HepG2 (cell line): ENCODE results near the gene PGPEP1. TPM values are rescaled to one million over a fixed set of nuclear protein-coding genes. Genes with fewer than 3 reads are reported as not detected.

Experiments used
- BRD4 ChIP-seq: sonication (generic); formaldehyde crosslinking; IDR thresholded peaks from 2 replicates; pipeline ENCODE4 v1.4.0; 2020; ENCODE audit warnings: missing genetic modification reagents
- EED ChIP-seq: sonication (generic); formaldehyde crosslinking; IDR thresholded peaks from 2 replicates; pipeline ENCODE4 v1.5.0; 2020; ENCODE audit warnings: mild to moderate bottlenecking, missing genetic modification reagents
- HOXA3 ChIP-seq: sonication (generic); formaldehyde crosslinking; IDR thresholded peaks from 2 replicates; pipeline ENCODE4 v1.5.0; 2020; ENCODE audit warnings: missing genetic modification reagents
- KMT2B ChIP-seq: IDR thresholded peaks from 2 replicates; pipeline ENCODE4 v1.6.1; 2016; ENCODE audit warnings: missing genetic modification reagents, missing compliant biosample characterization
- NFATC3 ChIP-seq: sonication (generic); formaldehyde crosslinking; IDR thresholded peaks from 2 replicates; pipeline ENCODE4 v1.5.1; 2020; ENCODE audit warnings: mild to moderate bottlenecking, missing genetic modification reagents
- NR2F2 ChIP-seq: IDR thresholded peaks from 2 replicates; pipeline ENCODE4 v1.6.1; 2012; ENCODE audit warnings: low read depth, inconsistent platforms, borderline replicate concordance
- RFX1 ChIP-seq: fragments of 450-650 bp; IDR thresholded peaks from 2 replicates; pipeline ENCODE4 v1.6.1; 2017
- SKI ChIP-seq: fragments of 450-650 bp; IDR thresholded peaks from one replicate; pipeline ENCODE4 v1.6.1; 2018; ENCODE audit warnings: mild to moderate bottlenecking; ENCODE audit not compliant: partially characterized antibody
- ZNF879 ChIP-seq: sonication (generic); formaldehyde crosslinking; IDR thresholded peaks from 2 replicates; pipeline ENCODE4 v1.8.1; 2023; ENCODE audit warnings: missing genetic modification reagents
- ZSCAN21 ChIP-seq: sonication (generic); formaldehyde crosslinking; IDR thresholded peaks from 2 replicates; pipeline ENCODE4 v1.8.0; 2022; ENCODE audit warnings: mild to moderate bottlenecking, missing genetic modification reagents, moderate library complexity, borderline replicate concordance
- polyA plus RNA-seq, 8 experiments: library from polyadenylated mRNA; depleted of rRNA in 3 of 8; stranded (reverse) in 7 of 8; unstranded in 1 of 8; fragments of >200 nt; fragmentation: Illumina TruSeq in 4 of 8; extraction: Trizol in 4 of 8; gene quantifications; 2 replicates each; pipeline versions ENCODE4 v1.2.1 to v1.2.3, GENCODE V29; 2011 to 2016; ENCODE audit warnings: low read depth in 4 of 8, missing spikeins in 1 of 8, mixed read lengths in 1 of 8; ENCODE audit not compliant: insufficient read depth in 1 of 8
- total RNA-seq, 5 experiments: library from RNA; depleted of rRNA; stranded (reverse); fragments of >200 nt; fragmentation: Illumina TruSeq; extraction: Trizol; gene quantifications; 2 replicates each; pipeline ENCODE4 v1.2.3, GENCODE V29; 2016; ENCODE audit warnings: low read depth in 1 of 5
- TF ChIP-seq, protein P1 (sequence below): sonication (generic); formaldehyde crosslinking; conservative IDR thresholded peaks from 2 replicates; pipeline ENCODE4 v1.5.0; 2020; ENCODE audit warnings: missing genetic modification reagents
- TF ChIP-seq, protein P2 (sequence below): sonication (generic); formaldehyde crosslinking; IDR thresholded peaks from 2 replicates; pipeline ENCODE4 v1.4.0; 2020; ENCODE audit warnings: missing genetic modification reagents, low read depth, mild to moderate bottlenecking, borderline replicate concordance
- TF ChIP-seq, protein P3 (sequence below): fragments of 450-650 bp; IDR thresholded peaks from 2 replicates; pipeline ENCODE4 v1.6.1; 2017
- TF ChIP-seq, protein P4 (sequence below): IDR thresholded peaks from 2 replicates; pipeline ENCODE4 v1.4.0; 2020; ENCODE audit warnings: mild to moderate bottlenecking, missing genetic modification reagents
- TF ChIP-seq, protein P5 (sequence below): sonication (generic); formaldehyde crosslinking; IDR thresholded peaks from 2 replicates; pipeline ENCODE4 v1.8.1; 2022; ENCODE audit warnings: low read depth, mild to moderate bottlenecking, missing genetic modification reagents
- TF ChIP-seq, protein P6 (sequence below): sonication (generic); formaldehyde crosslinking; IDR thresholded peaks from 2 replicates; pipeline ENCODE4 v1.9.0; 2022; ENCODE audit warnings: low read depth, missing genetic modification reagents

The PGPEP1 gene
- total and polyA plus RNA-seq, 2 of the 13 experiments (the other 11 are each of a cell fraction or from before 2014, with no cell fraction given): 53.1 to 56.6 TPM

DNA sequence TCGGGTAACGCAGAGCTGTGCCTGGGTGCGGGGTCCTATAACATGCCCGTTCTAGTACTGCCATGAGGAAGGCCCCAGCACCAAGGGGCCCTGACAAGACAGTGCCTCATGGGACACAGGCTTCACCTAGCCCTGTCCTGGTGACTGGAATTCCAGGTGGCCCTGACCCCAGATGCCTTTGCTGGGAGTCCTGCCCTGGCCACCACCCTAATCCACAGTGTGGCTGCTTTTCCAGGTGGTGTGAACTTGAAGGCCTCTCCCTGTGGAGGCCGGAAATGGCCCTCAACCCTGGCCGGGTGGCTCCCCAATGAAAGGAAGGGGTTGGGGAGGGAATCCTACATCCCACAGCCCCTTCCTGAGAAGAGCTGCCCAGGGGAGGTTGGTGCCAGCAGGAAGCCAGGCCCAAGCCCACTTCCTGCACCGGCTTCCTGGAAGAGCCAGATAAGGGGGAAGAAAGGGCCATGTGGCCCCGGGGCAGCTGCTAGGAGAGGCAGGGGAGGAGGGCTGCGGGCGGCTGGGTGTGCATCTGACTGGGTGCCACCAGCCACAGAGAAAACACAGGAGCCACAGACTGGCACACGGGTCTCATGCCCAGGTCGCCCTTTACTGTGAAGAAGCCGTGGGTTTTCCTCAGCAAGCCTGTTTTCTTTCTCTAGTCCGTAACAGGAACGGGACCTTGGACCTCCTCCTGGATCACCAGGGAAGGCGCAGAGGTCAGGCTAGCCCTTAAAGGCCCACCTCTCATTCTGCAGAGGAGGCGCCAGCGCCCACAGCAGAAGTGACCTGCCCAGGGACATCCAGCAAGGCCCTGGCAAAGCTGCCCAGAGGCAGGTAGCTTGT lies 22.2 kb upstream of the PGPEP1 start (continued):
- TF ChIP-seq, protein P1, sequence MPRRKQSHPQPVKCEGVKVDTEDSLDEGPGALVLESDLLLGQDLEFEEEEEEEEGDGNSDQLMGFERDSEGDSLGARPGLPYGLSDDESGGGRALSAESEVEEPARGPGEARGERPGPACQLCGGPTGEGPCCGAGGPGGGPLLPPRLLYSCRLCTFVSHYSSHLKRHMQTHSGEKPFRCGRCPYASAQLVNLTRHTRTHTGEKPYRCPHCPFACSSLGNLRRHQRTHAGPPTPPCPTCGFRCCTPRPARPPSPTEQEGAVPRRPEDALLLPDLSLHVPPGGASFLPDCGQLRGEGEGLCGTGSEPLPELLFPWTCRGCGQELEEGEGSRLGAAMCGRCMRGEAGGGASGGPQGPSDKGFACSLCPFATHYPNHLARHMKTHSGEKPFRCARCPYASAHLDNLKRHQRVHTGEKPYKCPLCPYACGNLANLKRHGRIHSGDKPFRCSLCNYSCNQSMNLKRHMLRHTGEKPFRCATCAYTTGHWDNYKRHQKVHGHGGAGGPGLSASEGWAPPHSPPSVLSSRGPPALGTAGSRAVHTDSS (CRISPR knock-in tag): no peak
- TF ChIP-seq SKI (peak; percentile 47), KMT2B (CRISPR knock-in tag) (no peak), NR2F2 (0 out of 2 replicates have a peak, but pooled peaks have one; percentile 13), NFATC3 (0 out of 2 replicates have a peak, but pooled peaks have one; percentile 74), RFX1 (no peak), HOXA3 (CRISPR knock-in tag) (peak; percentile 14; the same call in 1 of the 2 replicates), ZNF879 (no peak), ZSCAN21 (no peak), EED (no peak), BRD4 (0 out of 2 replicates have a peak, but pooled peaks have one; percentile 32)
- TF ChIP-seq, protein P2, sequence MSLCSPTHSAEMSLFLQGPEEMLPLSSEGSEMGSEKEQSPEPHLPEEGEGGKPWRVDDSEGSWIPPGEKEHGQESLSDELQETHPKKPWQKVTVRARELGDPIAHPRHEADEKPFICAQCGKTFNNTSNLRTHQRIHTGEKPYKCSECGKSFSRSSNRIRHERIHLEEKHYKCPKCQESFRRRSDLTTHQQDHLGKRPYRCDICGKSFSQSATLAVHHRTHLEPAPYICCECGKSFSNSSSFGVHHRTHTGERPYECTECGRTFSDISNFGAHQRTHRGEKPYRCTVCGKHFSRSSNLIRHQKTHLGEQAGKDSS (CRISPR knock-in tag): peak; percentile 77; the same call in 1 of the 2 replicates
- TF ChIP-seq, protein P3, sequence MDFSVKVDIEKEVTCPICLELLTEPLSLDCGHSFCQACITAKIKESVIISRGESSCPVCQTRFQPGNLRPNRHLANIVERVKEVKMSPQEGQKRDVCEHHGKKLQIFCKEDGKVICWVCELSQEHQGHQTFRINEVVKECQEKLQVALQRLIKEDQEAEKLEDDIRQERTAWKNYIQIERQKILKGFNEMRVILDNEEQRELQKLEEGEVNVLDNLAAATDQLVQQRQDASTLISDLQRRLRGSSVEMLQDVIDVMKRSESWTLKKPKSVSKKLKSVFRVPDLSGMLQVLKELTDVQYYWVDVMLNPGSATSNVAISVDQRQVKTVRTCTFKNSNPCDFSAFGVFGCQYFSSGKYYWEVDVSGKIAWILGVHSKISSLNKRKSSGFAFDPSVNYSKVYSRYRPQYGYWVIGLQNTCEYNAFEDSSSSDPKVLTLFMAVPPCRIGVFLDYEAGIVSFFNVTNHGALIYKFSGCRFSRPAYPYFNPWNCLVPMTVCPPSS: no peak
- TF ChIP-seq, protein P4, sequence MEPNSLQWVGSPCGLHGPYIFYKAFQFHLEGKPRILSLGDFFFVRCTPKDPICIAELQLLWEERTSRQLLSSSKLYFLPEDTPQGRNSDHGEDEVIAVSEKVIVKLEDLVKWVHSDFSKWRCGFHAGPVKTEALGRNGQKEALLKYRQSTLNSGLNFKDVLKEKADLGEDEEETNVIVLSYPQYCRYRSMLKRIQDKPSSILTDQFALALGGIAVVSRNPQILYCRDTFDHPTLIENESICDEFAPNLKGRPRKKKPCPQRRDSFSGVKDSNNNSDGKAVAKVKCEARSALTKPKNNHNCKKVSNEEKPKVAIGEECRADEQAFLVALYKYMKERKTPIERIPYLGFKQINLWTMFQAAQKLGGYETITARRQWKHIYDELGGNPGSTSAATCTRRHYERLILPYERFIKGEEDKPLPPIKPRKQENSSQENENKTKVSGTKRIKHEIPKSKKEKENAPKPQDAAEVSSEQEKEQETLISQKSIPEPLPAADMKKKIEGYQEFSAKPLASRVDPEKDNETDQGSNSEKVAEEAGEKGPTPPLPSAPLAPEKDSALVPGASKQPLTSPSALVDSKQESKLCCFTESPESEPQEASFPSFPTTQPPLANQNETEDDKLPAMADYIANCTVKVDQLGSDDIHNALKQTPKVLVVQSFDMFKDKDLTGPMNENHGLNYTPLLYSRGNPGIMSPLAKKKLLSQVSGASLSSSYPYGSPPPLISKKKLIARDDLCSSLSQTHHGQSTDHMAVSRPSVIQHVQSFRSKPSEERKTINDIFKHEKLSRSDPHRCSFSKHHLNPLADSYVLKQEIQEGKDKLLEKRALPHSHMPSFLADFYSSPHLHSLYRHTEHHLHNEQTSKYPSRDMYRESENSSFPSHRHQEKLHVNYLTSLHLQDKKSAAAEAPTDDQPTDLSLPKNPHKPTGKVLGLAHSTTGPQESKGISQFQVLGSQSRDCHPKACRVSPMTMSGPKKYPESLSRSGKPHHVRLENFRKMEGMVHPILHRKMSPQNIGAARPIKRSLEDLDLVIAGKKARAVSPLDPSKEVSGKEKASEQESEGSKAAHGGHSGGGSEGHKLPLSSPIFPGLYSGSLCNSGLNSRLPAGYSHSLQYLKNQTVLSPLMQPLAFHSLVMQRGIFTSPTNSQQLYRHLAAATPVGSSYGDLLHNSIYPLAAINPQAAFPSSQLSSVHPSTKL (CRISPR knock-in tag): peak; percentile 69
- TF ChIP-seq, protein P5, sequence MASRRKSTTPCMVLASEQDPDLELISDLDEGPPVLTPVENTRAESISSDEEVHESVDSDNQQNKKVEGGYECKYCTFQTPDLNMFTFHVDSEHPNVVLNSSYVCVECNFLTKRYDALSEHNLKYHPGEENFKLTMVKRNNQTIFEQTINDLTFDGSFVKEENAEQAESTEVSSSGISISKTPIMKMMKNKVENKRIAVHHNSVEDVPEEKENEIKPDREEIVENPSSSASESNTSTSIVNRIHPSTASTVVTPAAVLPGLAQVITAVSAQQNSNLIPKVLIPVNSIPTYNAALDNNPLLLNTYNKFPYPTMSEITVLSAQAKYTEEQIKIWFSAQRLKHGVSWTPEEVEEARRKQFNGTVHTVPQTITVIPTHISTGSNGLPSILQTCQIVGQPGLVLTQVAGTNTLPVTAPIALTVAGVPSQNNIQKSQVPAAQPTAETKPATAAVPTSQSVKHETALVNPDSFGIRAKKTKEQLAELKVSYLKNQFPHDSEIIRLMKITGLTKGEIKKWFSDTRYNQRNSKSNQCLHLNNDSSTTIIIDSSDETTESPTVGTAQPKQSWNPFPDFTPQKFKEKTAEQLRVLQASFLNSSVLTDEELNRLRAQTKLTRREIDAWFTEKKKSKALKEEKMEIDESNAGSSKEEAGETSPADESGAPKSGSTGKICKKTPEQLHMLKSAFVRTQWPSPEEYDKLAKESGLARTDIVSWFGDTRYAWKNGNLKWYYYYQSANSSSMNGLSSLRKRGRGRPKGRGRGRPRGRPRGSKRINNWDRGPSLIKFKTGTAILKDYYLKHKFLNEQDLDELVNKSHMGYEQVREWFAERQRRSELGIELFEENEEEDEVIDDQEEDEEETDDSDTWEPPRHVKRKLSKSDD (CRISPR knock-in tag): no peak
- TF ChIP-seq, protein P6, sequence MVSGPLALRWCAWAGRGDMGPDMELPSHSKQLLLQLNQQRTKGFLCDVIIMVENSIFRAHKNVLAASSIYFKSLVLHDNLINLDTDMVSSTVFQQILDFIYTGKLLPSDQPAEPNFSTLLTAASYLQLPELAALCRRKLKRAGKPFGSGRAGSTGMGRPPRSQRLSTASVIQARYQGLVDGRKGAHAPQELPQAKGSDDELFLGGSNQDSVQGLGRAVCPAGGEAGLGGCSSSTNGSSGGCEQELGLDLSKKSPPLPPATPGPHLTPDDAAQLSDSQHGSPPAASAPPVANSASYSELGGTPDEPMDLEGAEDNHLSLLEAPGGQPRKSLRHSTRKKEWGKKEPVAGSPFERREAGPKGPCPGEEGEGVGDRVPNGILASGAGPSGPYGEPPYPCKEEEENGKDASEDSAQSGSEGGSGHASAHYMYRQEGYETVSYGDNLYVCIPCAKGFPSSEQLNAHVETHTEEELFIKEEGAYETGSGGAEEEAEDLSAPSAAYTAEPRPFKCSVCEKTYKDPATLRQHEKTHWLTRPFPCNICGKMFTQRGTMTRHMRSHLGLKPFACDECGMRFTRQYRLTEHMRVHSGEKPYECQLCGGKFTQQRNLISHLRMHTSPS (CRISPR knock-in tag): peak; percentile 84
